Measurements from ENCODE around the gene ARHGAP42. TPM values are rescaled to one million over a fixed set of nuclear protein-coding genes. Genes with fewer than 3 reads are reported as not detected.

ARHGAP42 gene
- total RNA-seq, 4 donors from 2014 or later, result 24.5 to 49.5 (median 26.7) TPM

DNA sequence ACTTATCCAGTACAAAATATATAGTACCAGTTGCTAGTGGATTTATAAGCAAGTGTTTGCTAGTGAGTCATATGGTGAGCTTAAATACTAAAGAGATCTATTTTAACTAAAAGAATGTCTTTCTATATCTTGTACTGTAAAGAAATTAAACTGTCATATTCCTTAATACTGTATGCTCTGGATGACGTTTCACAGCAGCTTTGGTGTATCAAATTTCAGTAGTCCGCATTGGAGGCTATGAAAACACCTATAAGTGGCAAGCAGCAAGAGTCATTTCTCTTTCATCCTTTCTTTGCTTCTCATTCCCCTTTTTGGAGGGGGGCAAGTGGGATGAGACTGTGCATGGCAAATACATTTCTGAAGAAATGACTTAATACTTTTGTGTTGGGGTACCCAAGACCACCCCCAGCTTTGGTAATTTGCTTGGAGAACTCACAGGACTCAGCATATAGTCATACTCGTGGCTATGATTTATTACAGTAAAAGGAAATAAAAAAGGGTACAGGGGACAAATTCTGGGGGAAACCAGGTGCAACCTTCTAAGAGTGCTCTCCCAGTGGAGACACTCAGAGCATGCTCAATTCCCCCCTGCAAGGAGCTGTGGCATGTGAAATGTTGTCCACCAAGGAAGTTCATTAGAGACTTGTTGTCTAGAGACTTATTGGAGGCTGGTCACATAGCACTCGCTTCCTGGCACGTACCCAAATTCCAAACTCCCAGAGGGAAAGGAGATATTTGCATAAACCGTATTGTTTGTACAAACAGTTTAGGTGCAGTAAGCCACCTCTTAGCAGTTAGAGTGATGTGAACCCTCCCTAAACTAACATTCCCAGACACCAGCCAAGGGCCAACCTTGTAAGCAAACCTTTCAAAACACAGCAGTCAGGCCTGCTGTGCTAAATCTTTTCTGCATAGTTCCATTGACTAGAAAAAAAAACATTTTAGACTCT is 231.7 kb downstream of the ARHGAP42 start:
- no peaks in the 10 kb centered on the region for H3K36me3 ChIP-seq
- no peak for TF ChIP-seq POLR2A (IDR thresholded peaks at IDR 0.05)
- TF ChIP-seq, protein P1, sequence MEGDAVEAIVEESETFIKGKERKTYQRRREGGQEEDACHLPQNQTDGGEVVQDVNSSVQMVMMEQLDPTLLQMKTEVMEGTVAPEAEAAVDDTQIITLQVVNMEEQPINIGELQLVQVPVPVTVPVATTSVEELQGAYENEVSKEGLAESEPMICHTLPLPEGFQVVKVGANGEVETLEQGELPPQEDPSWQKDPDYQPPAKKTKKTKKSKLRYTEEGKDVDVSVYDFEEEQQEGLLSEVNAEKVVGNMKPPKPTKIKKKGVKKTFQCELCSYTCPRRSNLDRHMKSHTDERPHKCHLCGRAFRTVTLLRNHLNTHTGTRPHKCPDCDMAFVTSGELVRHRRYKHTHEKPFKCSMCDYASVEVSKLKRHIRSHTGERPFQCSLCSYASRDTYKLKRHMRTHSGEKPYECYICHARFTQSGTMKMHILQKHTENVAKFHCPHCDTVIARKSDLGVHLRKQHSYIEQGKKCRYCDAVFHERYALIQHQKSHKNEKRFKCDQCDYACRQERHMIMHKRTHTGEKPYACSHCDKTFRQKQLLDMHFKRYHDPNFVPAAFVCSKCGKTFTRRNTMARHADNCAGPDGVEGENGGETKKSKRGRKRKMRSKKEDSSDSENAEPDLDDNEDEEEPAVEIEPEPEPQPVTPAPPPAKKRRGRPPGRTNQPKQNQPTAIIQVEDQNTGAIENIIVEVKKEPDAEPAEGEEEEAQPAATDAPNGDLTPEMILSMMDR (IDR thresholded peaks at IDR 0.05), result no peak
- no peak for DNase-seq
- no peaks in the 10 kb centered on the region for H3K27me3 ChIP-seq
- no peaks in the 10 kb centered on the region for H3K9me3 ChIP-seq
- no peak overlapping the region for H3K27ac ChIP-seq
- no peak overlapping the region for H3K4me3 ChIP-seq
- H3K4me1 ChIP-seq, result no peaks in the 10 kb centered on the region

DNA sequence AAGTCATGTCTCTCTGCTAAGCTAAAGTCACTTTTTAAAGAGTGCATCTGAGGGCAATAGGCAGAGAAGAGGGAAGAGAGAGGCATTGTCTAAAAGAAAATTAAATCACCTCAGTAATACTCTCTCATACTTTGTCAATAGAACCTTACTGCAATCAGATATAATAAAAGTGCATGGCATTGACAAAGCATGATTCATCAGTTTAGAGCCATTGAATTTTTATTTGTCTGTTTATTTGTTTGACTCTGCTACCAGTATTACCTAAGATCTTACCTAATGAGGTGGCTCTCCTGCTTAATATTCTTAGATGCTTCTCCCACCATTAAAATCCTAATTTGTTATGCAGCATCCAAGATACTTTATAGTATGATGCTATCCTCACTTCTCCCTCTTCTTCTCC is 233.5 kb downstream of the ARHGAP42 start:
- Histone ChIP-seq H3K4me1 (no peaks in the 10 kb centered on the region), H3K36me3 (no peaks in the 10 kb centered on the region), H3K27ac (no peak overlapping the region), H3K4me3 (no peak overlapping the region), H3K9me3 (no peaks in the 10 kb centered on the region), H3K27me3 (no peaks in the 10 kb centered on the region)
- TF ChIP-seq POLR2A (IDR thresholded peaks at IDR 0.05), result no peak
- TF ChIP-seq, protein P1 (IDR thresholded peaks at IDR 0.05), result no peak
- no peak for DNase-seq

DNA sequence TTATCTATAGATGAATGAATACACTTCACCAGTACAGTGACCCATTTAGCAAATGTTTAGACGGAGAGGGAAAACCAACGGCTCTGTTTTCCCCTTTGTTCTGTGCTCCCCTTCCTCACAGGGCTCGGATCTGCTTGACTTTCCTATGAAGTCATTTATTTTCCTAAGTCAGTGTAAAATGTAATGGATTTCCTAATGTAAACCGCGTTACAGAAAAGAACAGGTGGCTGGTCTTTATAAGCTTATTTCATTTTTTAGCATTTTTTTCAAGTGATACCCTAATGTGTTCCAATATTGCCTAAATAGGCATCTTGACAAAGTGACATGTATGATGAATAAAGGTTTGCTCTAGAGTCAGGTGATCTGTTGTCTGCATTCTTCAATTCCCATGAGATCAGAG is 235.0 kb downstream of the ARHGAP42 start:
- H3K36me3 ChIP-seq, result no peaks in the 10 kb centered on the region
- H3K9me3 ChIP-seq, result no peaks in the 10 kb centered on the region
- no peak for TF ChIP-seq POLR2A (IDR thresholded peaks at IDR 0.05)
- TF ChIP-seq, protein P1 (IDR thresholded peaks at IDR 0.05), result no peak
- no peak for DNase-seq
- H3K27me3 ChIP-seq, result no peaks in the 10 kb centered on the region
- H3K4me3 ChIP-seq, result no peak overlapping the region
- H3K27ac ChIP-seq, result no peak overlapping the region
- no peaks in the 10 kb centered on the region for H3K4me1 ChIP-seq

GRCh38 chr11:100923555-100923954 is 236.5 kb downstream of the ARHGAP42 start:
- Histone ChIP-seq H3K27me3 (no peaks in the 10 kb centered on the region), H3K4me3 (no peak overlapping the region), H3K4me1 (no peaks in the 10 kb centered on the region), H3K9me3 (no peaks in the 10 kb centered on the region), H3K36me3 (no peaks in the 10 kb centered on the region), H3K27ac (no peak overlapping the region)
- DNase-seq, result no peak
- TF ChIP-seq, protein P1 (IDR thresholded peaks at IDR 0.05), result no peak
- no peak for TF ChIP-seq POLR2A (IDR thresholded peaks at IDR 0.05)

DNA sequence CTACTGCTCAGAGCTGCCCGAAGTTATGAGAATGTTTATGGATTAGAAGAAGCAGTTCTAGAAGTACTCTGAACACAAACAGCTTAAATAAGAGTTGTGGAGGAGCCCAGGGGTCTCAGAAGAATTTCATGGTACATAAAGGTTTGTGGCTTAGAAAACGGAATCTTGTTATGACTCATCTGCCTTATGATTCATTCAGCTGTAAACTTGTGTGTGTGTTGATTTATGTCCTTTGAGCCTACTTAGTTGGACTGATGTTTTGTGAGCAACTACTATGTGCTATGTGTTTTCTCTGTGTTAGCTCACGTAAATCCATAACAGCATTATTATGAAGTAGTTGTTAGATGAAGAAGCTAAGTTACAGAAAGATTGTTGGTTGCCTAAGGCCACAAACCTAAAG is 238.8 kb downstream of the ARHGAP42 start:
- H3K4me3 ChIP-seq, result no peak overlapping the region
- no peak for DNase-seq
- TF ChIP-seq, protein P1 (IDR thresholded peaks at IDR 0.05), result no peak
- no peak for TF ChIP-seq POLR2A (IDR thresholded peaks at IDR 0.05)
- H3K4me1 ChIP-seq, result no peaks in the 10 kb centered on the region
- H3K9me3 ChIP-seq, result no peaks in the 10 kb centered on the region
- no peaks in the 10 kb centered on the region for H3K36me3 ChIP-seq
- no peaks in the 10 kb centered on the region for H3K27me3 ChIP-seq
- H3K27ac ChIP-seq, result no peak overlapping the region
